ENCODE results near the gene TSC22D2. TPM values are rescaled to one million over a fixed set of nuclear protein-coding genes. Genes with fewer than 3 reads are reported as not detected.

TSC22D2 gene
- total and polyA plus RNA-seq, 2 donors (not counting 3 experiments of a cell fraction or from before 2014, with no cell fraction given) = 7.6 to 43.9 TPM

GRCh38 chr3:150428562-150428961 is 20.5 kb downstream of the TSC22D2 start:
- H2AFZ ChIP-seq (ENCODE audit: low read depth, low read length) = no peak overlapping the region
- intact Hi-C loops (cut with micrococcal nuclease) (no loop called here), dilution Hi-C loops (cut with MboI; ENCODE audit: extremely low pct_ligation_motif_present, low sequenced_read_pairs) (no loop called here)
- POLR2A ChIA-PET = no interaction called here
- FAIRE-seq (no peak), DNase-seq (ENCODE audit: low read depth, low spot score) (no peak)
- no peak for TF ChIP-seq EZH2 (IDR thresholded peaks at IDR 0.05; ENCODE audit: borderline replicate concordance, low read depth, low read length, severe bottlenecking)
- TF ChIP-seq JUN (IDR thresholded peaks at IDR 0.05; ENCODE audit: borderline replicate concordance, insufficient read depth, insufficient read length, low read depth) = no peak
- TF ChIP-seq FOS (IDR thresholded peaks at IDR 0.05; ENCODE audit: borderline replicate concordance, insufficient read depth, low read length) = no peak
- no peak for TF ChIP-seq GATA2 (IDR thresholded peaks at IDR 0.05; ENCODE audit: insufficient read depth, insufficient read length, low read depth, low read length)
- TF ChIP-seq MAX (IDR thresholded peaks at IDR 0.05; ENCODE audit: insufficient read depth, insufficient read length) = no peak
- no peak for TF ChIP-seq CTCF (IDR thresholded peaks at IDR 0.05; ENCODE audit: extremely low read depth in 1 of 2, insufficient read depth in 1 of 2, low read depth in 1 of 2, low read length in 2 of 2)
- no peak for TF ChIP-seq MYC (IDR thresholded peaks at IDR 0.05; ENCODE audit: low read depth, low read length)
- no peak for TF ChIP-seq POLR2AphosphoS5 (IDR thresholded peaks at IDR 0.05; ENCODE audit: insufficient read depth, low read depth, low read length)
- no peak for TF ChIP-seq POLR2A (IDR thresholded peaks at IDR 0.05; ENCODE audit: low read depth, low read length)
- peaks cover 96% of the 10 kb centered on the region for H3K79me2 ChIP-seq (ENCODE audit: control insufficient read depth, insufficient read depth, low read length)
- peaks cover 0 to 12% of the 10 kb centered on the region in 2 experiments for H3K36me3 ChIP-seq (ENCODE audit: control insufficient read depth in 2 of 2, extremely low read depth in 1 of 2, insufficient read depth in 2 of 2, low read length in 2 of 2)
- H3K9me3 ChIP-seq (replicated peaks; ENCODE audit: control insufficient read depth, insufficient read depth, low read length) = no peaks in the 10 kb centered on the region
- H3K27ac ChIP-seq (ENCODE audit: insufficient read depth, low read depth, low read length) = no peak overlapping the region
- CTCF ChIA-PET = interaction anchor here (3.5 kb wide), 1 partner anchor 66 kb away, joined by 13 read pairs; no protein-coding TSS in a partner anchor
- H3K9ac ChIP-seq (replicated peaks; ENCODE audit: extremely low read depth, insufficient read depth, low read length) = no peak overlapping the region
- H4K20me1 ChIP-seq (replicated peaks; ENCODE audit: control insufficient read depth, extremely low read depth, insufficient read depth, low read length) = peaks cover 3% of the 10 kb centered on the region
- H3K4me3 ChIP-seq (replicated peaks in 1 of 3; ENCODE audit: insufficient read depth in 1 of 3, low read depth in 1 of 3, low read length in 3 of 3) = no peak overlapping the region
- H3K4me2 ChIP-seq (ENCODE audit: insufficient read depth, low read length) = no peak overlapping the region
- H3K9me1 ChIP-seq (replicated peaks; ENCODE audit: control insufficient read depth, extremely low read depth, insufficient read depth, low read length) = no peaks in the 10 kb centered on the region
- H3K27me3 ChIP-seq (ENCODE audit: control insufficient read depth in 2 of 2, insufficient read depth in 2 of 2, low read length in 2 of 2) = no peaks in the 10 kb centered on the region
- no TSS peak for BruUV-seq (replicated peaks)
- H3K4me1 ChIP-seq (ENCODE audit: control insufficient read depth, extremely low read depth, insufficient read depth, low read length) = peaks cover 6% of the 10 kb centered on the region

All from endothelial cell of umbilical vein (primary cell).